PFSK-1 (cell line): ENCODE results near the gene THBS1.

ENCODE experiments used
- FOXP2 ChIP-seq: optimal IDR thresholded peaks from 2 replicates; pipeline ENCODE3; 2011; ENCODE audit warnings: borderline replicate concordance, control low read depth, inconsistent platforms; ENCODE audit not compliant: insufficient read depth; ENCODE audit errors: extremely low read length, extremely low read depth
- POLR2AphosphoS5 ChIP-seq: IDR thresholded peaks from 2 replicates; pipeline ENCODE4 v1.6.1; 2012; ENCODE audit warnings: low read depth, mild to moderate bottlenecking, control low read depth, low read length, moderate library complexity
- REST ChIP-seq, 2 experiments: IDR thresholded peaks; 2 replicates each; pipeline versions ENCODE4 v1.6.1 to v1.8.0; 2011 to 2012; ENCODE audit warnings: low read depth in 2 of 2, low read length in 2 of 2, control low read depth in 1 of 2, inconsistent platforms in 1 of 2, mild to moderate bottlenecking in 1 of 2, moderate library complexity in 1 of 2; ENCODE audit not compliant: insufficient read depth in 1 of 2
- SIN3A ChIP-seq: IDR thresholded peaks from 2 replicates; pipeline ENCODE4 v1.6.1; 2012; ENCODE audit warnings: mild to moderate bottlenecking, low read length, moderate library complexity, borderline replicate concordance; ENCODE audit not compliant: insufficient read depth
- TAF1 ChIP-seq: IDR thresholded peaks from 2 replicates; pipeline ENCODE4 v1.6.1; 2012; ENCODE audit warnings: low read length, control low read depth, borderline replicate concordance; ENCODE audit not compliant: insufficient read depth

Gene THBS1

GRCh38 chr15:39593071-39593655 is 12.3 kb downstream of the THBS1 start:
- no peak for TF ChIP-seq SIN3A
- no peak for TF ChIP-seq POLR2AphosphoS5

DNA sequence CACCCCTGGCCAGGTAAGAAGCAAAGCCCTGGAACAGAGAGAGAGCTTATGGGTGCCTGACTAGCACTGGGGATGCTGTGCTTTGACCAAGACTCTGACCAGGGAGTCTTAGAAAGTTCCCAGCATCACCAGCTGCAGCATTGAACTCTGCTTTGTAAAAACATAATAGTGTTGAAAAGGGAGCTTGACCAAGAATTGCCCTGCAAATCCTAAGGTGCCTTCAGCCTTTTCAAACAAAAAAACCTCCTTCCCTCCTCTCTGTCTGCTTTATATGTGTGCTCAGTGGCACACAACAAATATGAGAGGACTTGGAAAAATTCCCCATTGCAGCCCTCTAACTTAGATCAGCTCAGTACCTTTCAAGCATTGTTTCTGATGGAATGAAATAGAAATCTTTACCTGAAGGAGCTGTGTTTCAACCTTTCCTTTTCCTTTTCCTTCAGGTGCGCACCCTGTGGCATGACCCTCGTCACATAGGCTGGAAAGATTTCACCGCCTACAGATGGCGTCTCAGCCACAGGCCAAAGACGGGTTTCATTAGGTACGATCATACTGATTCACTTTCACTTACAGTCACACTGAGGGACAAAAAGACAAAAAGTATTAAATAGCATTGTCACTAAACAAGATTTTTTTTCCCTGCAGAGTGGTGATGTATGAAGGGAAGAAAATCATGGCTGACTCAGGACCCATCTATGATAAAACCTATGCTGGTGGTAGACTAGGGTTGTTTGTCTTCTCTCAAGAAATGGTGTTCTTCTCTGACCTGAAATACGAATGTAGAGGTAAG is 13.0 kb downstream of the THBS1 start:
- TF ChIP-seq POLR2AphosphoS5 (no peak), TAF1 (no peak), FOXP2 (no peak), SIN3A (no peak), REST (IDR thresholded peaks at IDR 0.05; ENCODE audit: insufficient read depth in 1 of 2, low read depth in 2 of 2, low read length in 2 of 2) (no peak)

DNA sequence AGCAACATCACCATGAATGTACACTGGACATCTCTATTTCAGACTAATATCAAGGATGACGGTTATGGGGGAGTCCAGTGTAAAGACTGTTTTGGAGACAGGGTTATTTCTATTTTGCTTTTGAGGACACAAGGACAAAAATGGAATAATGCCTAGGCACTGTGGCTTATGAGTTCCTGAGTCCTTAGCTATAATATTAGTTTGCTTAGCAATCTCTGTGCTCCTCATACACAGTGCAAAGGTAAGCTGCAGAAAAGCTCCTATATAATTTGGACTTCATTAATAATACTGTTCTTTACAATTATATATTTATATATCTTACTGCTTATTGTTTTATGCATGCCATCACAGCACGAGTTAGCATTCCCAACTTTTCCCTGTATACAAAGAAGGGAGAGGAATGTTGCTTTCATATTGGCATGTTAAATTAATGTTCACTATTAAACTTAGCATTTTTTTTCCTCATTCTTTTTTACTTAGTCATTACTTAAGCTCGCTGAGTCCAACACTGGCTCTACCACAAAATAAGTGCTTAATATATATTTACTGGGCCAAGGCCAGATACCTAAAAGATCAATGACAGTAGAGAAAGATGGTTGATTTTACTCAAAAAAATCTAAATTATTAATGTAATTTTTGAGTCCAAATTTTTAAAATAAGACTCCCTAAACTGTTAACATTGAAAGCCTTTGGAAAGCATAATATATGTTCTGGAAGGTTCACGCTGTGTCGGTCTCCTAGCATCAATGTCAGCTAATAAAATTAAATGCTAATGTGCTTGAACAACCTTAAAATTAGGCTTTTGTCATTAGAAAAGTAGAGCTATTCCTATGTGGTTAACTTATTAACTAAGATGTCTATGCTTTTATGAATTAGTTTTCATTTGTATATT is 13.8 kb downstream of the THBS1 start:
- TF ChIP-seq POLR2AphosphoS5 (no peak), SIN3A (no peak), FOXP2 (no peak), REST (IDR thresholded peaks at IDR 0.05; ENCODE audit: insufficient read depth in 1 of 2, low read depth in 2 of 2, low read length in 2 of 2) (no peak), TAF1 (no peak)

GRCh38 chr15:39595338-39596221 is 14.7 kb downstream of the THBS1 start:
- no peak for TF ChIP-seq POLR2AphosphoS5
- no peak for TF ChIP-seq TAF1
- no peak for TF ChIP-seq SIN3A
- no peak for TF ChIP-seq REST (IDR thresholded peaks at IDR 0.05; ENCODE audit: insufficient read depth in 1 of 2, low read depth in 2 of 2, low read length in 2 of 2)
- TF ChIP-seq FOXP2, result no peak
